LHCN-M2 (cell line): Measurements from ENCODE around the gene VN1R5. TPM values are rescaled to one million over a fixed set of nuclear protein-coding genes. Genes with fewer than 3 reads are reported as not detected.

ENCODE experiments used
- DNase-seq: peaks from one replicate; pipeline ENCODE4 v3.0.0-alpha.2; 2012; ENCODE audit warnings: low read depth
- total RNA-seq: library from RNA; depleted of rRNA; stranded (reverse); fragments of >200 nt; gene quantifications from 2 replicates; pipeline ENCODE4 v1.2.3, GENCODE V29; 2014; rRNA removed

VN1R5 gene
- total RNA-seq, 1 experiment from 2014 or later, result not detected

DNA sequence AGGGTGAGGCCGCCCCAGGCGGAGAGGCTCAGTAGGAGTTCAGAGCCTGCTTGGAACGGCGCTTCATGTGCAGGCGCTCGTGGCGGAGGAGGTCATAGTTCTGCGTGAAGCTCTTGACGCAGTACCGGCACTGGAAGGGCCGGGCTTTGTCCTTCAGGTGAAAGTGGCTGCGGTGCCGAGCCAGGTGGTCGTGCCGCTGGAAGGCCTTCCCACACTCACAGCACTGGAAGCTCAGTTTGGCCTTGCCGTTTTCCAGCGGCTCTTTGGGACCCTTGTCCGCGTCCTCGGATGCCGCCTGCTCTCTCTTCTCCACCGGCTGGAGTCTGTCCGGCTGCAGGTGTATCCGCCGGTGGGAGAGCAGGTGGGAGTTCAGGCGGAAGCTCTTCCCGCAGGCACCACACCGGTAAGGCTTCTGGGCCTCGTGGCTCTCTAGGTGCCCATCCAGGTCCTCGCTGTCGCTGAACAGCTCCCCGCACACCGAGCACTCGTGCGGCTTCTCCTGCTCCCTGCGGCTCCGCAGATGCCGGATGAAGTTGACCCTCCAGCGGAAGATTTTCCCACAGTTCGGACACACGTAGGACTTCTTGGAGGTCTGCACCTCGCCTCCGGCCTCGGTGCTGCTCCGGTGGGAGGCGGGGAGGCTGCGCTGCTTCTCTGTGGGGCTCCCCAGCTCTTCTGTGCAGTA lies 44.8 kb downstream of the VN1R5 start:
- no peak for DNase-seq

DNA sequence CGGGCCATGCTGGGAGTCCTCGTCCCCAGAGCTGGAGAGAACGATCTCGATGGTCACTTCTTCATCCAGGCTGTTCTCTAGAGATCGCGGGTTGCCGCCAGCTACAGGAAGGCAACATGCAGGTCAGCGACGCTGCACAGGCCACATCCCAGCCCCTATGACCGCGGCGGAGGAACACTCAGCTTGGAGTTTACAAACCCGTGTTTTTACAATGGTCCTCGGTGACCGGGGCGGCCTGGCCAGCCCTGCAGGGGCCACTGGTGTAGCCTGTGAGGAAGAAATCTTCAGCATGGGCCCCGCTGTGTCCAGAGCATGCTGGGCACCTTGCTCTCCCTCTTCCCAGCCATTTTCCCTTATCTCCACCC lies 45.3 kb downstream of the VN1R5 start:
- DNase-seq, result no peak

DNA sequence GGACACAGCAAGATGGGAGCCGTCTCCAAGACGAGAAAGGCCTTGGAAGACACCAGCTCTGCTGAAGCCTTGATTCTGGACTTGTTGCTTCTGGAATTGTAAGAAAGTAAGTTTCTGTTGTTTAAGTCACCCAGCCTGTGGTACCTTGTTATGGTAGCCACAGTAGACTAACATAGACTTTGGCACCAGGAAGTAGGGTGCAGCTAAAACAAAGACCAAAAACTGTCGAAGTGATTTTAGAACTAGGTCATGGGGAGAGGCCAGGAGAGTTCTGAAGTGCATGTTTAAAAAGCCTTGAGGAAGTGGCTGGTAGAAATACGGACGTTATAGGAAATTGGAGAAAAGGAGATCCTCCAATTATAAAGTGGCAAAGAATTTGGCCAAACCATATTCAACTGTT lies 47.3 kb downstream of the VN1R5 start:
- no peak for DNase-seq

DNA sequence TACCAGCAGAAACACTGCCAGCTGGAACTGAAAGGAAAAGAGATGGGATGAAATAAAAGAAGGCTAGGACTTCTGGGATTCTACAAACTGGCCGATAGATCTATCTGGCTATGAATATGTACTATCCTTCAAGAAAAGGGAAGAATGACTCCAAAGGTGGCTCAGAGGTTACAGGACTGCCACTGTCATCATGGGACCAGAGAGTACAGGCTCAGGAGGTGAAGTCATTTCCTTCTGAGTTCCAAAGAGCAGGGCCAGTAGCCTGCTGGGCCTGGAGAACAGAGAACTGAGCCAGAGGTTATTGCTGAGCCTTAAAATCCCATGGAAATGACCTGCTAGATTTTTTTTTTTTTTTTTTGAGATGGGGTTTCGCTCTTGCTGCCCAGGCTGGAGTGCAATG lies 48.2 kb downstream of the VN1R5 start:
- DNase-seq, result no peak

Other genes starting within 250 kb of the VN1R5 start
- 4.1 and 5.8 TPM in 2 replicates for gene ZNF695, start 248.0 kb upstream of the VN1R5 start, total RNA-seq
- gene ZNF670, start 177.3 kb upstream of the VN1R5 start, total RNA-seq, result 6.0 and 6.5 TPM in 2 replicates
- 11.5 and 12.0 TPM in 2 replicates for gene ZNF669, start 151.7 kb upstream of the VN1R5 start, total RNA-seq
- gene ZNF124, start 84.1 kb upstream of the VN1R5 start, total RNA-seq, result 19.3 and 19.9 TPM in 2 replicates
- gene ZNF496, start 75.8 kb downstream of the VN1R5 start, total RNA-seq, result 26.3 and 36.2 TPM in 2 replicates
- gene NLRP3, start 160.1 kb downstream of the VN1R5 start, total RNA-seq, result 0.57 and 0.58 TPM in 2 replicates
- gene OR2B11, start 202.0 kb downstream of the VN1R5 start, total RNA-seq, result not detected in 2 replicates